HG03095 (cell line): ENCODE data around the gene LMO2.
"Not testable (repeated sequence)": the region's sequence is repeated elsewhere in the genome, so short reads cannot be mapped to it uniquely, and the experiment has no call there.

Experiments
- ATAC-seq: cut with Tn5 transposase; IDR thresholded peaks from one replicate; pipeline ENCODE4 v1.9.1; 2021; ENCODE audit warnings: moderate library complexity; ENCODE audit not compliant: unreplicated experiment

The LMO2 gene

DNA sequence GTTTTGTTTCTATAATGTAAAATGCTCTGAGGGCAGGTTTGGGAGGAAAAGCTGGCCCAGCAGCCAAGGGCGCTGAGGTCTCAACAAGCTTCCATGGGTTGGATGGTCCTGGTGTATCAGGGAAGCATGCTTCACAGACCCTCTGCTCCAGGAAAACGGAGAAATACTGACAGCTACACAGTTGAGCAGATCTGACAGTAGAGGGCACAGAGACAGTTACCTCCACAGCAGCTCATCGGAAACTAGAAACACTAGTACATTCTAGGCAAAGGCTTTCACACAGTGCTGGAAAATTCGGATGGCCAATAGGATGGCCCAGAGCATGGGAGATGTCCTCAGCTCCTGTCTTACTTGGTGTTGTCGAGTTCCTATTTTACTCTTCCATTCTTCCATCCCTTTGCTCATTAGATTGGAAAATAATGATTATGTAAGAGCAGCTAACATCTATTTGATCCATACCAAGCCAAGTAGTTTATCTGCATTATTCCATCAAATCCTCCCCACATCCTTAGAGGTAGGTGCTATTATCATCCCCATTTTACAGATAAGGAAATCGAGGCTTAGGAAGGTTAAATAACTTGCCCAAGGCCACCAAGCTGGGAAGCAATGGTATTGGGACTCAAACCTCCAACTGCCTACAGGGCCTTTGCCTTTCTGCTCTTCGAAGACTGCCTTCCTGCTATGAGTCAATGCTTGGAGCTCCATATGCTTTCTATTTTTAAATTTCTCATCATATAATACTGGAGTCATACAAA is 28.3 kb downstream of the LMO2 start:
- ATAC-seq, result no peak

GRCh38 chr11:33861941-33862589 is 29.8 kb downstream of the LMO2 start:
- no peak for ATAC-seq

- ATAC-seq, result no peak
Measured at GRCh38 chr11:33861386-33861785, 30.5 kb downstream of the LMO2 start.

DNA sequence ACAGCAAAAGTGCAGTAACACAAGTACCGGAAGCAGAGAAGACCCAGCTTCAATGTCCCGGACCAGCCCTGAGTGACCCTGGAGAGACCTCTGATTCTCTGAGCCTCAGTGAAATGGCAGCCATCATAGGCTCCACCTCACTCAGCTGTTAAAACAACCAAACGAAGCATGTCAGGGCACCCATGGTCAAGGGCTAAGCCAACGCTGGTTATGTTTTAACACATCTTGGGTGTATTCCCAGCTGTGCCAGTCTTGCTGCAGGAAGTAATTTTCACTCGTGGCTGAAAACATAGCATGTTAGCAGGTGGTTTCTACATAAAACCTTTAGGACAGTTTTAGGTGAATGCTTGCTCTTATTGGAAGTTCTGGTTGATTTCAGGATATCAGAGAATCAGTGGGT is 30.9 kb downstream of the LMO2 start:
- no peak for ATAC-seq

GRCh38 chr11:33859306-33859705 is 32.6 kb downstream of the LMO2 start:
- no peak for ATAC-seq

DNA sequence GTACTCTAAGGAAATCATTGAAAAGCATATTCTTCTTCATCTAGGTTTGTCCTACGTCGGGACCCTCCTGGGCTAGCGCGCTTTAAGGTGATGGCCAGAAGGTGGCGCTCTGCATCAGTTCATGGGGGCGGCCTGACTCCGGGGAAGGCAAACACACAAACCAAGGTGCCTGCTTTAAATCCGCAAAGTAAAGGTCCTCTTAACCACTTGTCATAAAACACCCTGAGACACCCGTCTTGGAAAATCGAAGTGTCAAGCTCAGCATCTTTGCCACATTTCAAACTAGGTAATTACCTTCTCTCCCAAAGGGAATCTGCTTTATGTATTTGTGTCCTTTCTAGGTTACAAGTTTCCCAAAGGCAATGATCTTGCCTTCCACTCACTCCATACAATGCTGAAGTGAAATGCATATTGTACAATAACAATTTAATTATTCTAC is 33.9 kb downstream of the LMO2 start:
- peak; percentile 64 for ATAC-seq

GRCh38 chr11:33855500-33855899 is 36.4 kb downstream of the LMO2 start:
- ATAC-seq, result no peak

- ATAC-seq, result no peak
Measured at GRCh38 chr11:33848717-33849390, 43.0 kb downstream of the LMO2 start.

DNA sequence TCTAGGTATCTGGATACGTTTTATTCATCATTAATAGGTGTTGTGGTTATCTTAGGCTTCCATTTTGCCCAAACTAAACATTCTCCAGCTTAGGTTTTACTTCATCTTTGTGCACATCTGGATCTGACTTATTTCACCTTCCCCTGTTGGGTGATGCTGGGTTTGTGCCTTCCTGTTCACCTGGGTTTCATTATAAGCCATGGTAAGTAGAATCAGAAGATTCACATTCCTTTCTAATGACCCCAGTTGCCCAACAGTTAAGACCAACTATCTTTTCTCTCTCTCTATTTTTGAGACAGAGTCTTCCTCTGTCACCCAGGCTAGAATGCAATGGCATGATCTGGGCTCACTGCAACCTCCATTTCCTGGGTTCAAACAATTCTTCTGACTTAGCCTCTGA is 44.6 kb downstream of the LMO2 start:
- ATAC-seq, result no peak

- ATAC-seq, result no peak
Measured at GRCh38 chr11:33844236-33844635, 47.6 kb downstream of the LMO2 start.

- no peak for ATAC-seq
Measured at GRCh38 chr11:33843018-33843417, 48.9 kb downstream of the LMO2 start.

DNA sequence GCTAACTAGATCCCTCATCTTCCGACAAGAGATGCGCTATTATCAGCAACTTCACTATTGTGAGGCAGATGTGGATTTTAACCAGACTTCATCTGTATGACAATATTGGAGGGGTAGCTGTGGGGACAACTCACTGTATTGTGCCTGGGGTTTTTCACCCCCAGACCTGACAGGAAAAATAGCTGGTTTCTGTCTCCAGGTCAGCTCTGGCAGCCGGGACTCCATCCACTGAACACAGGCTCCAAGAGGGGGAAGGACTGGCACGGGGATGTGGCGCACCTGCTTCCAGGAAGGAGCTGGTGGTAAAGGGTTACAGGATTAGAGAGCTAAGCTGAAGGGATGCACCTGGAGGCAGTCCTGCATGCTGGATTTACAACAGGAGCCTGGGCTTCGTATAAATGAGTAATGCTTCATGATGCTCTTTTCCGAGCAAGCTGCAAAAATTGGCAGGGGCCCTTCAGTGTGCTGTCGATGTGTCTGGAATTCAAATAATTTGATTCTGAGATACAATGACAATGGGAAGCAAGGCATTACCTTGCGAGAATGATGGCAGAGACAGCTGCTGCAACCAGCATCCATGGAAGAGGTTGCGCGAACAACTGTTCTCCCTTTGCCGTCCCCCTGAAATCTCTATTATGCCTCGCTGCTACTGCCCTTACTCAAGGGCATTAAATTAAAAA is 49.5 kb downstream of the LMO2 start:
- ATAC-seq, result no peak

- not testable (repeated sequence) for ATAC-seq
Measured at GRCh38 chr11:33838234-33838633, 53.6 kb downstream of the LMO2 start.

- not testable (repeated sequence) for ATAC-seq
Measured at GRCh38 chr11:33837334-33837733, 54.5 kb downstream of the LMO2 start.

DNA sequence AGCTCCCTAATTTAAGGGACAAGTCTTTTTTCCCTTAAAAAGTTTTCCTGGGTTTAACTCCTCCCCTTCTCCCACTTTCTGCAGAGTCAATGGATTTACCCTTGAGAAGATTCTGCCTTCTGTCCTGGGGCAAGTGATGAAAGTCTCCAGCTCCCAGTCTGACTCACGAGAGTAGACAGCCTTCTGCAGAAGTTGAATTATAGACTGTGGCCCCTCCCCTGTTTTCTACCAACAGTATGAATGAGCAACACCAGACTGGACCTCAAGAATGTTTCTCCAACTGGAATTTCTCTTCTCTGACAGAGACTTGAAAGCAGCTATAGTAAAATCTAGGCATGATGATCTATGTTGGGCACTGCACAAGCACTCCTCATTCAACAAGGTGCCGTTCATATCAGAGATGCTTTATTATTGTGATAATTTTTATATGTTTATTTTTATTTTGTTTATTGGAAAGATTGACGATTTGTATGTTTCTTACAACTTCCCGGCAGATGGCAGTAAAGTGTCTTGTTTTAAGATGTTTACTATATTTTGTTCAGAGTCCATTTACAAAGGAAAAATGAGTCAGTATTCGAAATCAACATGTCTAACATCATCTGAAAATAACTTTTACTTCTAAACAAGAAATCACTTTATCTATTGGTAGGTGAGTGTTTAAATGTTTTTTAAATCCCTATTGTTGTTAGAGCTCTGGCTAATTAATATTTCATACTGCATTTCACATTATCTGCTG is 56.6 kb downstream of the LMO2 start:
- ATAC-seq, result no peak

DNA sequence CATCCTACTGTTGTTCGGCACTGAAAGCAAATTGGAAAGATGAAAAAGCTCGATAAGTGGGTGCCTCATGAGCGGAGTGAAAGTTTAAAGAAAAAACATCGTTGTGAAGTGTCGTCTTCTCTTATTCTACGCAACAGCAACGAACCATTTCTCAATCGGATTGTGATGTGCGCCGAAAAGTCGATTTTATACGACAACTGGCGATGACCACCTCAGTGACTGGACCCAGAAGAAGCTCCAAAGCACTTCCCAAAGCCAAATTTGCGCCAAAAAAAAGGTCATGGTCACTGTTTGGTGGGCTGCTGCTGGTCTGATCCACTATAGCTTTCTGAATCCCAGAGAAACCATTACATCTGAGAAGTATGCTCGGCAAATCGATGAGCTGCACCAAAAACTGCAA is 59.2 kb downstream of the LMO2 start:
- no peak for ATAC-seq

DNA sequence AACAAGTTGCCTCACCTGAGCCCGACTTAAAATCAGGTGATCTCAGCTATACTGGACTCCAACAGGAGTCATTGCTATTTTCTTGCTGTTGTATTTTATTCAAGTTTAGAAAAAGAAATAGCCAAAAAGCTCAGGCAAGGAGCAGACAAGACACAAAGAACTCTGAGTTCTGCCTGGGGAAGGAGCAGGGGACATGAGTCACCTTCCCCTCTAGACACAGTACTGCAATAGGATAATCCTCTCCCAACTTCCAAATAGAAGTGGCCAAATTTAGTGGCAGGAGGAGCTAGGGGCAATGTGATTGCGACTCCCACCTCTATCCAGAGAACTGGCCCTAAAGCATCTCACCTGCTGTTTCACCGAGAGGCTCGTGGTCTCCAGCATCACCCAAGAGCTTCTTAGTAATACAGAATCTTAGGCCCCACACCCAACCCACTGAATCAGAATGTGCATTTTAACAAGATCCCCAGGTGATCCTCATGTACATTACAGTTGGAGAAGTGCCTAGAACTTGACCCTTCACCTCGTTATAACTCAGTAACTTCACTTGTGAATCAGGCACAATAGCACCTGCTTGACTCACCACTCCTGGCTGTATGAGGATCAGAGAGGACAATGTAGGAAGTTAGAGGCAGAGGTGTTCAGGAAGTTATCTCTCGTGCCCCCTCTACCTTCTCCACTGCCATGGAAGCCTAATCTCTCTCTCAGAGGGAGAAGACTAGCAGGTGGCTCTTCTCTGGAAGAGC is 60.8 kb downstream of the LMO2 start:
- ATAC-seq, result no peak

DNA sequence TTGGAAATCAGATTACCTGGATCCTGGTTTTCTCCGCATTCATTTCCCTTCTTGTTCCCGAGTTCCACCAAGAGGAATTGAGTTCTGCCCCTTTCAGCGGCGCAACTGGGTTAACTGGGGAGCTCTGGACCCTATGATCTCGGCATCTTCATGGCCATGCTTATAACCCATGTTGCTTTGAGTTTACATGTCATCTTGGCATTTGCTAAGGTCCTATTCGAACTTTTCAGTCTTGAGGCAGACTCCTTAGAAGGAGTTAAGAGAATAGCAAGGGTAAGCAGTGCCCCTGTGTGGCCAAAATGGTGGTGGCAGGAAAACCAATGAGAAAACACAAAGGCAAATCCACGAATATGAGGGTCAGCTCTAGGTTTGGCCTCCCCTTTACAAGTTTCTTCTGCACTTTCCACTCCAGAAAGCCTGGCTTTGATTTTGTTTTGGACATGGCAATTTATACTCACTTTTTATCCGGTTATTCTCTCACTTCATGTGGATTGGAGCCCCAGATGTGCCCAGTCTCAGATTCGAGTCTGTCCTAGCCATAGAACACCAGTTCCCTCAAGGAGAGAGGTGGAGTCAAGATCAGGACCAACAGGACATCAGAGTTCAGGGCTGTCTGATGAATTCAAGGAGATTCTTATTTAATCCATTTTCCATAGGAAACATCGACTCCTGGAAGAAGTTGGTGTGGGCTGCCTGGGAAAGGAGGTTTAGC is 62.3 kb downstream of the LMO2 start:
- ATAC-seq, result no peak

DNA sequence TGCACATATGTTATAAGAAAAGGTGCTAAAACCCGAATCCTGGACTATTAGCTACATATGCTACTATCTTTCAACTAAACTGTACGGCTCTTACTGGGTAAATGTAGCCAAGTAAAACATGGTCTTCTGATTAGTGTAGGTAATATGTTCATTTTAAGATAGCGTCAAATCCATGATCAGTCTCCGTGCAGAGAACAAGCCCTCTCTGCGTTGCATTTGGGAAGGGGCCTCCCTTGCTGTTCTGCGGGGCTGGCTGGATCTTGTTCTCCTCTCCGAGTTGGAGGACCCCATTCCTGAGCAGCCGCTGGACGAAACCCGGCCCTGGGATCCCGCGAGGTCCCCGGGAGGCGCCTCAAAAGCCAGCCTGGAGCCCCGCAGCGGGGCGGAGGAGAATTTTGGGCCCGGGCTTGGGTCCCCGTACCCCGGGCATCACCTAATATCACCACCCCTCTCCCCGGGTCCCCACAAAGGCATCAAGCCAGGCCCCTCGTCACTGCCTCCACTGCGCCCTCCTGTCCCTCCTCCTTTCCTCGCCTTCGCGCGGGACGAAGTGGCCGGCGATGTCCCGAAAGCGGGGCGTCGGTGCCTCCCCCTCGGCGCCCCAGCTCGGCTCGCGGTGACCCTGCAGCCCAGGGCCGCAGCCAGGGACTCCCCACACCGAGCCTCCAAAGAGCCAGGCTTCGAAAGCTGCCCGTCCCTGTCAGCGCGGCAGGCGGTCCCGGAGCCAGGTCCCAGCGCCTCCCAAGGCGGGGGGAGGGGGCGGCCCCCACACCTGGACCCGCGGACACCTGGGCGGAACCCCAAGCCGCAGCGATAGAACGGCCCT is 63.1 kb downstream of the LMO2 start:
- ATAC-seq, result no peak
